Astrocyte (in vitro differentiated cells and primary cell): Measurements from ENCODE around the gene DCTN4. TPM values are rescaled to one million over a fixed set of nuclear protein-coding genes. Genes with fewer than 3 reads are reported as not detected.
A peak's percentile ranks its signal among the peaks of the same experiment; 100 is the strongest.

Experiments
- DNase-seq: peaks from one replicate; pipeline ENCODE4 v3.0.0-alpha.2; 2010; ENCODE audit warnings: low read depth
- FAIRE-seq: peaks from 2 replicates; lab custom pipeline; 2011; peaks lifted over from hg19 to GRCh38; lab: Jason Lieb, UNC
- H2AFZ ChIP-seq: 2 replicates; pipeline ENCODE4 v1.6.0; 2012; ENCODE audit warnings: low read depth, low read length, inconsistent platforms
- H3K27ac ChIP-seq: 2 replicates; pipeline ENCODE4 v1.5.1; 2011; ENCODE audit warnings: low read depth, low read length, inconsistent platforms
- H3K27me3 ChIP-seq: 2 replicates; pipeline ENCODE4 v1.6.0; 2011; ENCODE audit warnings: low read length, inconsistent platforms; ENCODE audit not compliant: insufficient read depth
- H3K36me3 ChIP-seq: 2 replicates; pipeline ENCODE4 v1.5.1; 2011; ENCODE audit warnings: low read length, inconsistent platforms; ENCODE audit not compliant: insufficient read depth
- H3K4me1 ChIP-seq: 2 replicates; pipeline ENCODE4 v1.5.1; 2011; ENCODE audit warnings: low read length, inconsistent platforms; ENCODE audit not compliant: insufficient read depth
- H3K4me2 ChIP-seq: 2 replicates; pipeline ENCODE4 v1.6.0; 2012; ENCODE audit warnings: low read length, inconsistent platforms
- H3K4me3 ChIP-seq: 2 replicates; pipeline ENCODE4 v1.5.1; 2011; ENCODE audit warnings: low read depth, mild to moderate bottlenecking, low read length, inconsistent platforms; ENCODE audit not compliant: insufficient read depth
- H3K79me2 ChIP-seq: 2 replicates; pipeline ENCODE4 v1.6.0; 2012; ENCODE audit warnings: mild to moderate bottlenecking, low read length, inconsistent platforms; ENCODE audit not compliant: insufficient read depth
- H3K9ac ChIP-seq: 2 replicates; pipeline ENCODE4 v1.6.0; 2012; ENCODE audit warnings: mild to moderate bottlenecking, low read length, inconsistent platforms
- H3K9me3 ChIP-seq: 2 replicates; pipeline ENCODE4 v1.5.1; 2012; ENCODE audit warnings: low read depth, mild to moderate bottlenecking, low read length, inconsistent platforms; ENCODE audit not compliant: insufficient read depth
- H4K20me1 ChIP-seq: 2 replicates; pipeline ENCODE4 v1.6.0; 2012; ENCODE audit warnings: low read length, inconsistent platforms; ENCODE audit not compliant: insufficient read depth
- H3K27ac Mint-ChIP-seq: one replicate; pipeline ENCODE4 v1.8.0; 2021; ENCODE audit warnings: mild to moderate bottlenecking, mixed read lengths; ENCODE audit not compliant: unreplicated experiment
- H3K27me3 Mint-ChIP-seq: one replicate; pipeline ENCODE4 v1.8.0; 2021; ENCODE audit warnings: low read depth, mixed read lengths; ENCODE audit not compliant: unreplicated experiment
- H3K36me3 Mint-ChIP-seq: one replicate; pipeline ENCODE4 v1.8.0; 2021; ENCODE audit warnings: low read depth, mixed read lengths; ENCODE audit not compliant: unreplicated experiment
- H3K4me1 Mint-ChIP-seq: one replicate; pipeline ENCODE4 v1.8.0; 2021; ENCODE audit warnings: low read depth, mixed read lengths; ENCODE audit not compliant: unreplicated experiment
- H3K4me3 Mint-ChIP-seq: one replicate; pipeline ENCODE4 v1.8.0; 2021; ENCODE audit warnings: mild to moderate bottlenecking, moderate library complexity, mixed read lengths; ENCODE audit not compliant: unreplicated experiment
- H3K9me3 Mint-ChIP-seq: one replicate; pipeline ENCODE4 v1.8.0; 2021; ENCODE audit warnings: mild to moderate bottlenecking, mixed read lengths; ENCODE audit not compliant: unreplicated experiment
- CTCF ChIP-seq: IDR thresholded peaks from 2 replicates; pipeline ENCODE4 v1.5.1; 2011; ENCODE audit warnings: low read depth, mild to moderate bottlenecking, inconsistent platforms, low read length, moderate library complexity; ENCODE audit not compliant: insufficient read depth
- EZH2 ChIP-seq: IDR thresholded peaks from 2 replicates; pipeline ENCODE4 v1.6.1; 2012; ENCODE audit warnings: mild to moderate bottlenecking, low read length, inconsistent platforms; ENCODE audit not compliant: insufficient read depth
- total RNA-seq: library from RNA; stranded (reverse); gene quantifications from 2 replicates; pipeline ENCODE4 v1.2.1, GENCODE V29; 2021

DCTN4 gene
- total RNA-seq, 1 donor from 2014 or later, result 57.0 TPM

GRCh38 chr5:150785950-150786349, 27.1 kb upstream of the DCTN4 start:
- Mint-ChIP-seq H3K27me3 (no peaks in the 10 kb centered on the region), H3K27ac (no peak overlapping the region), H3K4me1 (peaks cover 43% of the 10 kb centered on the region), H3K4me3 (no peak overlapping the region), H3K9me3 (peaks cover 2% of the 10 kb centered on the region), H3K36me3 (peaks cover 4% of the 10 kb centered on the region)
- Histone ChIP-seq H3K4me3 (no peak overlapping the region), H3K27ac (no peak overlapping the region), H4K20me1 (peaks cover 4% of the 10 kb centered on the region), H3K9me3 (no peaks in the 10 kb centered on the region), H3K9ac (no peak overlapping the region), H3K4me2 (no peak overlapping the region), H3K4me1 (peaks cover 55% of the 10 kb centered on the region), H3K36me3 (no peaks in the 10 kb centered on the region), H3K79me2 (peaks cover 59% of the 10 kb centered on the region), H2AFZ (no peak overlapping the region), H3K27me3 (no peaks in the 10 kb centered on the region)
- FAIRE-seq (no peak), DNase-seq (no peak)
- TF ChIP-seq EZH2 (no peak), CTCF (no peak)

- H3K36me3 ChIP-seq, result no peaks in the 10 kb centered on the region
- peak; percentile 20 for FAIRE-seq
- peaks cover 10% of the 10 kb centered on the region for H4K20me1 ChIP-seq
- peak; percentile 98 for DNase-seq
- no peak overlapping the region for H3K27ac ChIP-seq
- peaks cover 7% of the 10 kb centered on the region for H3K36me3 Mint-ChIP-seq
- peaks cover 52% of the 10 kb centered on the region for H3K4me1 ChIP-seq
- no peaks in the 10 kb centered on the region for H3K9me3 ChIP-seq
- no peak overlapping the region for H3K4me3 ChIP-seq
- H3K4me3 Mint-ChIP-seq, result no peak overlapping the region
- H3K9me3 Mint-ChIP-seq, result peaks cover 2% of the 10 kb centered on the region
- H3K27me3 ChIP-seq, result no peaks in the 10 kb centered on the region
- TF ChIP-seq CTCF, result no peak
- TF ChIP-seq EZH2, result no peak
- peak overlapping the region; percentile 98 for H3K4me2 ChIP-seq
- H3K27me3 Mint-ChIP-seq, result no peaks in the 10 kb centered on the region
- H3K79me2 ChIP-seq, result peaks cover 70% of the 10 kb centered on the region
- peaks cover 30% of the 10 kb centered on the region for H3K4me1 Mint-ChIP-seq
- H3K27ac Mint-ChIP-seq, result no peak overlapping the region
- peak overlapping the region; percentile 19 for H3K9ac ChIP-seq
- no peak overlapping the region for H2AFZ ChIP-seq
Measured at GRCh38 chr5:150783422-150783928, 24.7 kb upstream of the DCTN4 start.

GRCh38 chr5:150782850-150783249, 24.0 kb upstream of the DCTN4 start:
- Mint-ChIP-seq H3K4me1 (peaks cover 35% of the 10 kb centered on the region), H3K36me3 (peaks cover 7% of the 10 kb centered on the region), H3K9me3 (peaks cover 2% of the 10 kb centered on the region), H3K4me3 (no peak overlapping the region), H3K27ac (no peak overlapping the region), H3K27me3 (no peaks in the 10 kb centered on the region)
- Histone ChIP-seq H3K4me1 (peaks cover 58% of the 10 kb centered on the region), H3K9ac (peak overlapping the region; percentile 51), H3K79me2 (peaks cover 73% of the 10 kb centered on the region), H3K27me3 (no peaks in the 10 kb centered on the region), H4K20me1 (peaks cover 10% of the 10 kb centered on the region), H3K36me3 (no peaks in the 10 kb centered on the region), H3K4me3 (no peak overlapping the region), H2AFZ (no peak overlapping the region), H3K4me2 (peak overlapping the region; percentile 98), H3K27ac (no peak overlapping the region), H3K9me3 (no peaks in the 10 kb centered on the region)
- TF ChIP-seq EZH2, result no peak
- no peak for DNase-seq
- FAIRE-seq, result no peak
